ENCODE measurements around the gene FMN1. TPM values are rescaled to one million over a fixed set of nuclear protein-coding genes. Genes with fewer than 3 reads are reported as not detected.

The FMN1 gene
- total and polyA plus RNA-seq, 2 of the 13 experiments (the other 11 are each of a cell fraction or from before 2014, with no cell fraction given), result 0.20 to 0.60 TPM

DNA sequence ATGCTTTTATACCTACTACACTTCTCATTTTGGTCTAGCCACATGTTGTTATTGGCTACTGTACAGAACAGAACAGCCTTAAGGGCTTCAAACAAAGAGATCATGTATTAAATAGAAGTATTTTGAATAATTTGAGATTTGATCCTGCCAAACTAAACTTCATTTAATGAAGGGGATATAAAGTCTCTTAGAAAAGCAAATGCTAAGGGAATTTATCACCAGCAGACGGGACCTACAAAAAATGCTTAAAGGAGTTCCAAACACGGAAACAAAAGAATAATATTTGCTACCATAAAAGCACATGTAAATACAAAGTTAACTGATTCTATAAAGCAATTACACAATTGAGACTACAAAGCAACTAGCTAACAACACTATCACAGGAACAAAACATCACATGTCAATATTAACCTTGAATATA lies 23.6 kb upstream of the FMN1 start:
- intact Hi-C loops (cut with micrococcal nuclease; ENCODE audit: unreplicated experiment) (no loop called here), in situ Hi-C loops (cut with HindIII; ENCODE audit: extremely low pct_ligation_motif_present, low pct_unique_long_range_greater_than_20kb) (no loop called here)
- H3K4me1 ChIP-seq (ENCODE audit: insufficient read depth, low read length), result no peaks in the 10 kb centered on the region
- no TSS peak for BruUV-seq (replicated peaks)
- H3K4me3 ChIP-seq (replicated peaks in 1 of 3; ENCODE audit: insufficient read depth in 1 of 3, low read depth in 2 of 3, low read length in 3 of 3), result no peak overlapping the region
- no peak overlapping the region for H3K9ac ChIP-seq (ENCODE audit: insufficient read depth, low read depth, low read length)
- H4K20me1 ChIP-seq (ENCODE audit: insufficient read depth, low read length), result no peaks in the 10 kb centered on the region
- H3K36me3 ChIP-seq (replicated peaks in 1 of 2; ENCODE audit: control insufficient read depth in 1 of 2, insufficient read depth in 2 of 2, low read length in 2 of 2), result no peaks in the 10 kb centered on the region
- no peaks in the 10 kb centered on the region for H3K79me2 ChIP-seq (ENCODE audit: insufficient read depth, low read length)
- 42% methylated on average over 2 of the region's 2 CpGs for WGBS (ENCODE audit: low lambda C conversion rate)
- FAIRE-seq, result no peak
- no peak overlapping the region for H2AFZ ChIP-seq (ENCODE audit: low read length)
- H3K4me2 ChIP-seq (ENCODE audit: low read depth, low read length), result no peak overlapping the region
- H3K27ac ChIP-seq (ENCODE audit: extremely low read length, insufficient read depth, low read length), result no peak overlapping the region
- DNase-seq (ENCODE audit: low spot score), result no peak
- ChIA-PET CTCF (ENCODE audit: low intra/inter-chr PET ratio, low total read pairs) (no interaction called here), POLR2A (no interaction called here)
- no peaks in the 10 kb centered on the region for H3K9me3 ChIP-seq (ENCODE audit: low read length)
- no peaks in the 10 kb centered on the region for H3K27me3 ChIP-seq (ENCODE audit: control insufficient read depth in 1 of 2, insufficient read depth in 2 of 2, low read length in 2 of 2)
- ATAC-seq, result no peak
- TF ChIP-seq ZNF772 (CRISPR knock-in tag; IDR thresholded peaks at IDR 0.05), result no peak
- TF ChIP-seq, protein P1, sequence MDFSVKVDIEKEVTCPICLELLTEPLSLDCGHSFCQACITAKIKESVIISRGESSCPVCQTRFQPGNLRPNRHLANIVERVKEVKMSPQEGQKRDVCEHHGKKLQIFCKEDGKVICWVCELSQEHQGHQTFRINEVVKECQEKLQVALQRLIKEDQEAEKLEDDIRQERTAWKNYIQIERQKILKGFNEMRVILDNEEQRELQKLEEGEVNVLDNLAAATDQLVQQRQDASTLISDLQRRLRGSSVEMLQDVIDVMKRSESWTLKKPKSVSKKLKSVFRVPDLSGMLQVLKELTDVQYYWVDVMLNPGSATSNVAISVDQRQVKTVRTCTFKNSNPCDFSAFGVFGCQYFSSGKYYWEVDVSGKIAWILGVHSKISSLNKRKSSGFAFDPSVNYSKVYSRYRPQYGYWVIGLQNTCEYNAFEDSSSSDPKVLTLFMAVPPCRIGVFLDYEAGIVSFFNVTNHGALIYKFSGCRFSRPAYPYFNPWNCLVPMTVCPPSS (IDR thresholded peaks at IDR 0.05), result no peak
- no peak for TF ChIP-seq ZNF432 (CRISPR knock-in tag; IDR thresholded peaks at IDR 0.05; ENCODE audit: borderline replicate concordance)
- TF ChIP-seq, protein P2, sequence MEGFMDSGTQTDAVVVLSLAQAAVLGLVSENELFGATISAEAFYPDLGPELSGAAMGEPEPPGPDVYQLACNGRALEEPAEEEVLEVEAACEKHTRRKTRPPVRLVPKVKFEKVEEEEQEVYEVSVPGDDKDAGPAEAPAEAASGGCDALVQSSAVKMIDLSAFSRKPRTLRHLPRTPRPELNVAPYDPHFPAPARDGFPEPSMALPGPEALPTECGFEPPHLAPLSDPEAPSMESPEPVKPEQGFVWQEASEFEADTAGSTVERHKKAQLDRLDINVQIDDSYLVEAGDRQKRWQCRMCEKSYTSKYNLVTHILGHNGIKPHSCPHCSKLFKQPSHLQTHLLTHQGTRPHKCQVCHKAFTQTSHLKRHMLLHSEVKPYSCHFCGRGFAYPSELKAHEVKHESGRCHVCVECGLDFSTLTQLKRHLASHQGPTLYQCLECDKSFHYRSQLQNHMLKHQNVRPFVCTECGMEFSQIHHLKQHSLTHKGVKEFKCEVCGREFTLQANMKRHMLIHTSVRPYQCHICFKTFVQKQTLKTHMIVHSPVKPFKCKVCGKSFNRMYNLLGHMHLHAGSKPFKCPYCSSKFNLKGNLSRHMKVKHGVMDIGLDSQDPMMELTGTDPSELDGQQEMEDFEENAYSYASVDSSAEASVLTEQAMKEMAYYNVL (CRISPR knock-in tag; IDR thresholded peaks at IDR 0.05; ENCODE audit: borderline replicate concordance), result no peak
- TF ChIP-seq NFKB2 (CRISPR knock-in tag; IDR thresholded peaks at IDR 0.05; ENCODE audit: borderline replicate concordance), result no peak
- no peak for TF ChIP-seq PHB2 (IDR thresholded peaks at IDR 0.05; ENCODE audit: partially characterized antibody)
- no peak for TF ChIP-seq MIXL1 (CRISPR knock-in tag; IDR thresholded peaks at IDR 0.05)
- TF ChIP-seq, protein P3, sequence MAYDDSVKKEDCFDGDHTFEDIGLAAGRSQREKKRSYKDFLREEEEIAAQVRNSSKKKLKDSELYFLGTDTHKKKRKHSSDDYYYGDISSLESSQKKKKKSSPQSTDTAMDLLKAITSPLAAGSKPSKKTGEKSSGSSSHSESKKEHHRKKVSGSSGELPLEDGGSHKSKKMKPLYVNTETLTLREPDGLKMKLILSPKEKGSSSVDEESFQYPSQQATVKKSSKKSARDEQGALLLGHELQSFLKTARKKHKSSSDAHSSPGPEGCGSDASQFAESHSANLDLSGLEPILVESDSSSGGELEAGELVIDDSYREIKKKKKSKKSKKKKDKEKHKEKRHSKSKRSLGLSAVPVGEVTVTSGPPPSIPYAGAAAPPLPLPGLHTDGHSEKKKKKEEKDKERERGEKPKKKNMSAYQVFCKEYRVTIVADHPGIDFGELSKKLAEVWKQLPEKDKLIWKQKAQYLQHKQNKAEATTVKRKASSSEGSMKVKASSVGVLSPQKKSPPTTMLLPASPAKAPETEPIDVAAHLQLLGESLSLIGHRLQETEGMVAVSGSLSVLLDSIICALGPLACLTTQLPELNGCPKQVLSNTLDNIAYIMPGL (CRISPR knock-in tag; IDR thresholded peaks at IDR 0.05; ENCODE audit: borderline replicate concordance in 1 of 2, low read depth in 1 of 2), result no peak
- TF ChIP-seq, protein P4, sequence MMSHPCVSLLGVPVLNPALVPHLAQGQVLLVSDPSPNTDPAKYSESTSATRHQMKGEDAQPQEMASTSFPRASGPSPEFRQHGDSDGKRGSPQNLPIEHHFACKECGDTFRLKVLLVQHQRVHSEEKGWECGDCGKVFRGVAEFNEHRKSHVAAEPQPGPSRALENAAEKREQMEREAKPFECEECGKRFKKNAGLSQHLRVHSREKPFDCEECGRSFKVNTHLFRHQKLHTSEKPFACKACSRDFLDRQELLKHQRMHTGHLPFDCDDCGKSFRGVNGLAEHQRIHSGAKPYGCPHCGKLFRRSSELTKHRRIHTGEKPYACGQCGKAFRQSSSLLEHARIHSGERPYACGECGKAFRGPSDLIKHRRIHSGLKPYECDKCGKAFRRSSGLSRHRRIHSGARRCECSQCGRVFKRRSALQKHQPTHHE (CRISPR knock-in tag; IDR thresholded peaks at IDR 0.05; ENCODE audit: borderline replicate concordance), result no peak
- TF ChIP-seq, protein P5, sequence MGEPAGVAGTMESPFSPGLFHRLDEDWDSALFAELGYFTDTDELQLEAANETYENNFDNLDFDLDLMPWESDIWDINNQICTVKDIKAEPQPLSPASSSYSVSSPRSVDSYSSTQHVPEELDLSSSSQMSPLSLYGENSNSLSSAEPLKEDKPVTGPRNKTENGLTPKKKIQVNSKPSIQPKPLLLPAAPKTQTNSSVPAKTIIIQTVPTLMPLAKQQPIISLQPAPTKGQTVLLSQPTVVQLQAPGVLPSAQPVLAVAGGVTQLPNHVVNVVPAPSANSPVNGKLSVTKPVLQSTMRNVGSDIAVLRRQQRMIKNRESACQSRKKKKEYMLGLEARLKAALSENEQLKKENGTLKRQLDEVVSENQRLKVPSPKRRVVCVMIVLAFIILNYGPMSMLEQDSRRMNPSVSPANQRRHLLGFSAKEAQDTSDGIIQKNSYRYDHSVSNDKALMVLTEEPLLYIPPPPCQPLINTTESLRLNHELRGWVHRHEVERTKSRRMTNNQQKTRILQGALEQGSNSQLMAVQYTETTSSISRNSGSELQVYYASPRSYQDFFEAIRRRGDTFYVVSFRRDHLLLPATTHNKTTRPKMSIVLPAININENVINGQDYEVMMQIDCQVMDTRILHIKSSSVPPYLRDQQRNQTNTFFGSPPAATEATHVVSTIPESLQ (CRISPR knock-in tag; conservative IDR thresholded peaks at IDR 0.05), result no peak
- TF ChIP-seq, protein P6, sequence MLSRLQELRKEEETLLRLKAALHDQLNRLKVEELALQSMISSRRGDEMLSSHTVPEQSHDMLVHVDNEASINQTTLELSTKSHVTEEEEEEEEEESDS (CRISPR knock-in tag; IDR thresholded peaks at IDR 0.05; ENCODE audit: borderline replicate concordance), result no peak
- TF ChIP-seq YEATS2 (CRISPR knock-in tag; IDR thresholded peaks at IDR 0.05; ENCODE audit: borderline replicate concordance), result no peak
- TF ChIP-seq, protein P7, sequence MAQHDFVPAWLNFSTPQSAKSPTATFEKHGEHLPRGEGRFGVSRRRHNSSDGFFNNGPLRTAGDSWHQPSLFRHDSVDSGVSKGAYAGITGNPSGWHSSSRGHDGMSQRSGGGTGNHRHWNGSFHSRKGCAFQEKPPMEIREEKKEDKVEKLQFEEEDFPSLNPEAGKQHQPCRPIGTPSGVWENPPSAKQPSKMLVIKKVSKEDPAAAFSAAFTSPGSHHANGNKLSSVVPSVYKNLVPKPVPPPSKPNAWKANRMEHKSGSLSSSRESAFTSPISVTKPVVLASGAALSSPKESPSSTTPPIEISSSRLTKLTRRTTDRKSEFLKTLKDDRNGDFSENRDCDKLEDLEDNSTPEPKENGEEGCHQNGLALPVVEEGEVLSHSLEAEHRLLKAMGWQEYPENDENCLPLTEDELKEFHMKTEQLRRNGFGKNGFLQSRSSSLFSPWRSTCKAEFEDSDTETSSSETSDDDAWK (CRISPR knock-in tag; IDR thresholded peaks at IDR 0.05), result no peak
- no peak for TF ChIP-seq RFX3 (CRISPR knock-in tag; IDR thresholded peaks at IDR 0.05)
- TF ChIP-seq DPF2 (CRISPR knock-in tag; IDR thresholded peaks at IDR 0.05; ENCODE audit: borderline replicate concordance, low read depth), result no peak

All from HepG2 (cell line).